Measurements from ENCODE around the gene OSBPL1A.

DNA sequence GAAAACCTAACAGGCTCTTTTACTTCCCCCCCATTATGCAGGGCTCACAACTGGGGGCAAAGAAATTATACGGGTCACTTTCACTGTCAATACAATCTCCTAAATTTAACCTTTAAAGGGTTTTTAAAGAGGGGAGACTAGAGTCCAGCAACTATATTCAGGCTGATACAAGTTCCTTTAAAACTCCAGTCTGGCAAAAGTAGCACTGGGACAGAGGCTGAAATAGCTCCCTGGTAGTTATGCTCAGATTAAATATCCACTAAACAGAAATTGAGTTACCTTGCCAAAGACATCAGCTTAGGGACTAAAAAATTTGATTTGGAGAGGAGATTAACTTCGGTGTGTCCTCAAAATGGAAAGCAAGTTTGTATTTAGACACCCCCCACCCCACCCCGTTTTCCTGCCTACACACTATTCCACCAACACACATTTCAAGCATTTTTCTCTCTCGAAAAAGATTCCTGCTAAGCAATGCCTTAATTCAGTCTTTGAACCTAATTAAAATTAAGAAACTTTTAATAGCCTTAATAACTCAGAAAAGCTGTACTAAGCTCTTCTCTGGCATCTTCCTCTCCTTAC is 127.2 kb downstream of the OSBPL1A start:
- TF ChIP-seq, protein P1, sequence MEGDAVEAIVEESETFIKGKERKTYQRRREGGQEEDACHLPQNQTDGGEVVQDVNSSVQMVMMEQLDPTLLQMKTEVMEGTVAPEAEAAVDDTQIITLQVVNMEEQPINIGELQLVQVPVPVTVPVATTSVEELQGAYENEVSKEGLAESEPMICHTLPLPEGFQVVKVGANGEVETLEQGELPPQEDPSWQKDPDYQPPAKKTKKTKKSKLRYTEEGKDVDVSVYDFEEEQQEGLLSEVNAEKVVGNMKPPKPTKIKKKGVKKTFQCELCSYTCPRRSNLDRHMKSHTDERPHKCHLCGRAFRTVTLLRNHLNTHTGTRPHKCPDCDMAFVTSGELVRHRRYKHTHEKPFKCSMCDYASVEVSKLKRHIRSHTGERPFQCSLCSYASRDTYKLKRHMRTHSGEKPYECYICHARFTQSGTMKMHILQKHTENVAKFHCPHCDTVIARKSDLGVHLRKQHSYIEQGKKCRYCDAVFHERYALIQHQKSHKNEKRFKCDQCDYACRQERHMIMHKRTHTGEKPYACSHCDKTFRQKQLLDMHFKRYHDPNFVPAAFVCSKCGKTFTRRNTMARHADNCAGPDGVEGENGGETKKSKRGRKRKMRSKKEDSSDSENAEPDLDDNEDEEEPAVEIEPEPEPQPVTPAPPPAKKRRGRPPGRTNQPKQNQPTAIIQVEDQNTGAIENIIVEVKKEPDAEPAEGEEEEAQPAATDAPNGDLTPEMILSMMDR (IDR thresholded peaks at IDR 0.05 in 4 of 5, conservative IDR thresholded peaks at IDR 0.05 in 1 of 5) = no peak
- TF ChIP-seq POLR2A (IDR thresholded peaks at IDR 0.05) = no peak
